Activated CD4-positive, CD25-positive, alpha-beta regulatory T cell treated with anti-CD3 and anti-CD28 coated beads, Interleukin-2, amount 50 U/mL, for 24 hours (primary cell): ENCODE measurements around the gene ADORA1.

Source experiments
- ATAC-seq, 2 donors: fragments of 150-1000 bp; cut with Tn5 transposase; one replicate each; pipeline ENCODE4 v1.10.0; 2021; ENCODE audit warnings: mild to moderate bottlenecking in 1 of 2, moderate library complexity in 1 of 2

ADORA1 gene

GRCh38 chr1:203127666-203128430 is at the start of gene ADORA1:
ADORA1 (plus strand) TSS chr1:203127726; CDS start chr1:203128842, 1,116 bp downstream.
- no peak for ATAC-seq

DNA sequence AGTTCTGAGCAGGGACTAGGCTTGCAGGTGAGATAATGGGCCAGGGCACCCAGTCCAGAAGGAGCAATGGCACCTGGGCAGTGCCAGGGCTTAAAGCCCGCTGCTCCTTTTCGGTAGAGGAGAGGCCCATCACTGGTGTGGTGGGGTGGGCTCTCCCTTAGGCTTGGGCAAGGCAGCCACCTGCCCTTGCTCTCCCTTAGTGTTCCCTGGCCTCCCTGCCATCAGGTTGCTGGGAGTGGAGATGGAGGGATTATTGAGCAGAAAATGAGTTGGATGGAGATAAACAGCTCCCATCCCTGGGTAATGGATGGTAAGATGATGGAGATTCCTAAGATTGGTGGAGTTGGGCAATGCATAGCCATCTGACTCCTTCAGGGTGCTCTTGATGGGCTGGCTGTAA is 49.6 kb upstream of the ADORA1 start:
- no peak for ATAC-seq

DNA sequence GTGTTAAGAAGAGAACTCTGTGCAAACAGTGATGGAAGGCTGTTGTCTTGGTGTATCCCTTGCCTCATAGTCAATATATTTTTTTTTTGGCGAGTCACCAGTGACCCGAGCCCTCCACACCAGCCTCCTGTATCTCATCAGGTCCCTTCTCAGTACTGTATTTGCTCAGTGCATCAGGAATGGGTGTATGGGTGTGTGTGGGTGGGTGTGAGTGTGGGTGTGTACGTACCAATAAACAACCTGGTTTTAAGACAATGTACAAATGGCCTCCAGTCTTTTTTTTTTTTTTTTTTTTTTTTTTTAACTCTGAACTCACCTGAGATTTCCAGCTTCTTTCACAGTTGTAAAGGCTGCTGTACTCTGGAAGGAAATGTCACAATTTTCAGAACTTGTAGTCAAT is 49.0 kb upstream of the ADORA1 start:
- ATAC-seq, result no peak

DNA sequence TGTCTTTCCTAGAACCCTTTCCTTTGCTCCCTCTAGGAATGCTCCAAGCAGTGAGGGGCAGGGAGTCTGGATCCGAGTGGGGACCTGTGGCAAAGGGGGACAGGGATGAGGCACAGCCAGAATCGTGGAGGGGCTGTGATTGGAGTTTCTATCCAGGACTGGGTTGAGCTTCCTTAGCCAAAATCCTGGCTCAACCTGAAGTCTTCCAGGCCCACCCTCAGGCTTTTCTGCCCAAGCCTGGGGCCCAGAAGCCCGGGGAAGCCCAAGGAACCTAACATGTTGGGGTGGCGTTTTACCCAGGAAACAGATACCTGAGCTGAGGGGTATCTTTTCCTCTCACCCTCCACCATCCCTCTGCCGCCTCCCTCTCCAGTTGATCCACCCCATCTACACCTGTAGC is 47.1 kb upstream of the ADORA1 start:
- ATAC-seq, result no peak

GRCh38 chr1:203081465-203082230 is 45.9 kb upstream of the ADORA1 start:
- ATAC-seq, result no peak

DNA sequence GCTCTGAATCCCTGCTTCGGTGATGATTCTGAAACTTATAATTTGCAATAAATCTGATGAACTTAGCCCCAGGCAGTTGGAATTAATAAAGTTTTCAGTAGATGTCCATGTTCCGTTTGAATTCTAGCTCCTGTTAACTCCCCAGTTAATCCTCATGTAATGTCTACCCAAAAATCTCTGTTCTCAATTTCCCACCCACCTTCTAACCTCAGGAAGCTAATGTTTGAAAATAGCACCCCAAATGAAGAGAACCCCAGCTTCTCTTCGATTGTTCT is 45.4 kb upstream of the ADORA1 start:
- no peak for ATAC-seq

DNA sequence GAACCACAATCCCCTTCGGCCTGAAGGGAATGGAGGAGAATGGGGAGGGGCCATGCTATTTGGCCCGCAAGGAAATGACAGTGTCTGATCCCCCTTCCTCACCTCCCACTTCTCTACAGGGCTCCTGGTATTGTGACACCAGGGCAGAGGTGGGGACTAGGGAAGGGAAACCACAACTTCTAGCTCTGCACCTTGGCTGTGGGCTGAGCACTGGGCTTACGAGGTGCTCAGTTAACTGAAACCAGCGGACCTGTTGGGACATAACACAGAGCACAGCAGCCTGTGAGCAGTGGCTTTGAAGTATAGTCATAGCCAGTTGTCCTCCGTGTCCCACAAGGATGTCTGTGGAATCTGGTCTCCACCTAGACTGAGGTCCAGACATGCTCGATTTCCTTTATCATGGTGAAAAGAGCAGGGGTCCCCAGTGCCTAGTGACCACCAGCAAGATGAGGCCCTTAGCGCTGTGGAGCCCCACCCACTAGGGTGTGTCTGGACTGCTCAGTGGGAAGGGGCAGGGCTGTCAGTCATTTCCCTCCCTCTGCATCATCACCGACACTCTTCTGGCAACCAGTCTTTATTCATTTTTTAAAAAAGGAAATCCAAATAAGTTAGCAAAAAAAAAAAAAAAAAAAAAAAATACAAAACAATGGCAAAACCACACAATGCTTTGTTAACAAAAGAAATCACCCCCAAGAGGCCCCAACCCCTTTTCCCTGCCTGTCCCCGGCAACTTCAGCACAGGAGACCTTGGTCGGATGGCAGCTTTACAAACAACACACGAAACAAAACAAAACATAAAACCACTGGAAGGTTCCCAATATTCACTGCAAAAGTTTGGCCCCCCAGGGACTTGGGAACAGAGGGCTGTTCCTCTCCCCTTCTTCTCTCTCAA is 44.7 kb upstream of the ADORA1 start:
- ATAC-seq, result no peak

DNA sequence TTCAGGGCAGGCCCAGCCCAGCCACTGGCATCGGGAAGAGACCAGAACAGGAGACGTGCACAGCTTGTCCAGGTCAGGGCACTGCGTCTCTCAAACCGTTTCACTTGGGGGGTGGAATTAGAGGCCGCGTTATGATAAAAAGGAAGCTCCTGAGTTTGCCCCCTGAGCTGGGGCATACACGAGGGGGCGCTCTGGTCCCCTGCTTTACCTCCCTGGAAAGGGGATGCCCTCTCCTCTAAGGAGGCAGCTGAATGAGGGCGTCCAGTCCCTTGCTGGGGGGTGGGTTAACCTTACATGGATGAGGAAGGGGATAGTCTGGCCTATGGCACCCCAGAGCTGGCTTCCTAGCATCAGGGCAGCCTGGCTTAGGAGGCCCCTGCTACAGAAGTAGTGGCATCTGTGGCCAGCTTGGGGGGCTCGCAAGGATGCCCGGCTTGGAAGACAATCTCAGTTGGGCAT is 44.0 kb upstream of the ADORA1 start:
- ATAC-seq, result no peak

GRCh38 chr1:203084588-203085527 is 42.7 kb upstream of the ADORA1 start:
- no peak for ATAC-seq

DNA sequence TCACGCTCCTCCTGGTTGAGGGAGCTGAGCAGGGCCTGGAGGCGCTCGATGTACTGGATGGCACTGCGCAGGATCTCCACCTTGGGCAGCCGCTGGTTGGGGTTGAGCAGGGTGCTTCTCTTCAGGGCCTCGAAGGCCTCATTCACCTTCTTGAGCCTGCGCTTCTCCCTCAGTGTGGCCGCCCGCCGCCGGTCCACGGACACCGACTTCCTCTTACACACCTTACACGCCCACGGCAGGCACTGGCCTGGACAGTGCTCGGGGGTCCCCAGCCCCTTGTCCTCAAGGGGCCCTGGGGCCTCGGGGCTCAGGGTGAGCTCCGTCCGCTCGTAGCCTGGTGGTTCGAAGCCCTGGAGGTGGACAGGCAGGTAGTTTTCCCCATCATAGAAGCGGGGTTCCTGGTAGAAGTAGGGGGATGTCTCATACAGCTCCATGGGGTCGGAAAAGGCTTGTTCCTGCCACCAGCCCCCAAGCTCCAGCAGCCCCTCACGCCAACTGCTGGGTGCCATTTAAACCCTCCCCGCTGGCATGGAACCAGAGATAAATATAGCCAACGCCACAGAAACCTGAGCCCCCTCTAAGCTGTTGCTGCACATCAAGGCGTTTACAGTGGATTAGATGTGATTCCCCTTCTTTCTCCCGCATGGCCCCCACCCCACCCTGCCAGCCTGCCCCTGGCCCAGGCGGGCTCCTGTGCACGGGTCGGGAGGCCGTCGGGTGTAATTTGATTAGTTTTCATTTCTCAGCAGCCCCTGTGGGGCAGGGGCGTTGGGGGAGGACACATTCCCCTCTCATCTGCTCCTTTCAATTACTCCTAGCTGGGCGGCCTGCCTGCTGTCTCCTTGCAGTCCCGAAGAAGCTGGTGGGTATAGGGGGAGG is 41.8 kb upstream of the ADORA1 start, which contains the start of gene MYOG:
MYOG (minus strand) TSS at position 485 of the 879 bp plus-strand sequence; CDS start at position 434, 51 bp downstream.
- no peak for ATAC-seq

- no peak for ATAC-seq
These were observed 40.3 kb upstream of the ADORA1 start for GRCh38 chr1:203086992-203087763.

DNA sequence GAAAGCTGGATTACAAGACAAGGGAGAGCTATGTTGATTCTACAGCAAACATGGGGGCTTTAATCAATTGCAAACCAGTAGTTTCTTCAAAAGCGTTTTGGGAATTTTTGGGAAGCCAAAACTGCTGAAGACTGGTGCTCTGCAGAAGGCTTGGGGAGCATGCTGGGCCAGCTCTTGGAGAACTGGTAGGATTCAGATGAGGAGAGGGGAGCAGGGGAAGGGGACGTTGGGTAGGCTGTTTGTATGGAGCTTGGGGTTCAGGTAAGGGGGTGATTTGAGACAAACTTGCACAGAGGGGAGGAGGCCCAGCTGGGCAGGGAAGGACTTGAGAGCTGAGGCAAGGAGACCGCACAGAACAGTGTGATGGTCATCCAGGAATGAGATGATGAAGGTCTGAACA is 39.1 kb upstream of the ADORA1 start:
- ATAC-seq, result no peak

DNA sequence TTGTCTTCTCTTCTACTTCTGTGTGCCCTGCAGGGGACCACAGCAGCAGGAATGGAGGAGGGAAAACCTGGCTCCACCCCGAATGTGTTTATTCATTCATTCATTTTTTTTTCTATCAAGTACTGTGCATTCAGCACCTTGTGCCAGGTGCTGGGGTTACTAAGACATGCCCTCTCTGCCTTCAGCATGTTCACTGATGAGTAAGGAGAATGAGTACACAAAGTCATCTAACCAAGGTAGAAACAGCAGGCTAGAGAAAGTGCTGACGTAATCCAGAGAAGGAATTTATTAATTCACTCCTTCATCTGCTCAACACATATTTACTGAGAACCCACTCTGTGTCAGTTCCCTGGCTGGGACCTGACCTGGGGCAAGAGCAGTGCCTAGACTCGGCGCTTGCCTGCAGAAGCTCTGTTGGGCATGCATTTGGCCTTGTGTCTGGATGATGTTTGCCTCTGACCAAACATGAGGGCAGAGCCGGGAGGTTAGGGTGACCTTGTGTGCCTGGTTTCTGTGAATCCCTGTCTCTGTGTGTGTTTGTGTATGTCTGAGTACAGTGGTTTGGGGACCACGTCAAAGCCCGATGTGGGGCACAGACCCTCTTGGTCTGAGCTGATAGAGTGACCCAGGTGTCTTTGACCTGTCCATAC is 38.4 kb upstream of the ADORA1 start:
- ATAC-seq, result no peak

DNA sequence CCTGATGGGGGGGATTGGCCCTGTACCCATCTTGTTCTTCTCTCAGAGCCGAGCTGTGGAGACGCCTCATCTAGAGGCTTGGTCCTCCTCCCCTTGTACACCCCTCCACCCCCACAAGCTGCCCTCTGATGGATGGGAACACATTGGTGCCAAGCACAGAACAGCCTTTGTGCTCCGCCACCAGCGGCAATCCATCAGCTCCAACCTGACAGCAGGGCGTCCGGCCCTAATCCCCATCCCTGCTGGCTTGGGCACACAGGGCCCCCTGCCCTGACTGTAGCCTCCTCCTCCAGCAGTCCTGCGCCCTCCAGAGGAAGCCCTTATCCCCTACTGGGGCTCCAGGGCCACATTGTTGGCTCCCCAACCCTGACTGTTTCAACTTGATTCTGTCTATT is 37.9 kb upstream of the ADORA1 start:
- ATAC-seq, result no peak

DNA sequence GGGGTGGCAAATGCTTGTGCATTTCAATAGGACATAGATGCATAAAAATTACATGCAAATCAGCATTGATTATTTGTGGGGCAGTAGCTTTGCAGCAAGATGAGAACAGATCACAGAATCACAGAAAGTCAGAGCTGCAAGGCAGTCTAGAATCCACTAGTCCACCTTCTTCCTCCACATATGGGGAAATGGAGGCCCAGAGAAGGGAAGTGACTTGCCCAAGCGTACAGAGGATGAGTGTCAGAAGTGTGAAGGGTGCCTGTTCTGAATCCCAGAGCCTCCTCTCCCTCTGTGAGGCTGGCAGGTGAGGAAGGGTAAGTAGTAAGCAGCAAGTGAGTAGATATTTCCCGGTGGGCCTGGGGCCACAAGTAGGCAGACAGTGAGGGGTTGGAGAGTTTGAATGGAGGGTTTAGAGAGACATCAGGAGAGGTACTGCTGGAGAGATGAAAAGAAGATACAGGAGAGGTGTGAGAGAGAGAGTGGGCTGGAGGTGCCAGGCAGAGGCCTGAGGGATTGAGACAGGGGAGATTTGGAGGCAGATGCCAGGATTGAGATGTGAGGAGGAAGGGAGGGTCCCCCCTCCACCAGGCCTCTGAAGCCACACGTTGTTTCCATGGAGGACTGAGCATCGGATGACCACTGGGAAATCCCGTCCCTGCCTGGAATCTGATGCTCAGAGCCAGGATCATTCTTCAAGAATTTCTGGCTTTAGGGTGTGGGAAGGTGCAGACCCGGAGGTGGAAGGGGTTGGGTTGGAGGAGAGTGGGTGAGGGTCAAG is 36.9 kb upstream of the ADORA1 start:
- no peak for ATAC-seq

GRCh38 chr1:203091199-203091477 is 36.4 kb upstream of the ADORA1 start:
- ATAC-seq, result no peak

DNA sequence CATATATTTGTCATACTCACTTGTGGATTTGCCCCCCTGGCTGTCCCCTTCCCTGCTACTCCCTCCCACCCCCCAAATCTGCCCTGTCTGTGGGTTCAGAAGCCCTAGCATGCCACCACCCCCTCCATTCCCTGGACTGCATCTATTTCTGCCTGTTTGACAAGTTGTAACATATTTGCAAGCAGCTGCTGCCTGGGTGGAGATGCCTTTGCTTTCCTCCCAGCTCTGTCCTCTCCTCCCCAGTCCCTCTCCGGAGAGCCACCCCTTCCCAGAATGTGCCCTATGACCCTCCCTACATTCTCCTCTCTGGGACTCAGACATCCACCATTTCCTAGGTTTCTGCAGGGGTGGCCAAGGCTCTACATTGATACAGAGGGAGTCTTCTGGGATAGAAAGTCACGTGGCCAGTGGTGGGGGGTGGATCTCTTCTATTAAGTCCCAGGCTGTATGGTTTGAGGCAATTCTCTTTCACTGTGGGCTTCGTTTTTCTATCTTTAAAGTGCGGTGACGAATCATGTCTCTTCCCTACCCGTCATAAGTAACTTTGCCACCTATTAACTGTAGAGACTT is 35.7 kb upstream of the ADORA1 start:
- ATAC-seq, result no peak

GRCh38 chr1:203093754-203094410 is 33.6 kb upstream of the ADORA1 start:
- ATAC-seq, result no peak
